IgD-negative memory B cell (primary cell): ENCODE measurements around the gene ASXL1. TPM values are rescaled to one million over a fixed set of nuclear protein-coding genes. Genes with fewer than 3 reads are reported as not detected.
"Not testable (repeated sequence)": the region's sequence is repeated elsewhere in the genome, so short reads cannot be mapped to it uniquely, and the experiment has no call there.

Experiments
- H3K27ac Mint-ChIP-seq, 3 donors: one replicate each; pipeline ENCODE4 v1.8.0; 2020 to 2022; ENCODE audit warnings: mild to moderate bottlenecking in 3 of 3, mixed read lengths in 3 of 3, moderate library complexity in 1 of 3
- H3K27me3 Mint-ChIP-seq: one replicate; pipeline ENCODE4 v1.8.0; 2021; ENCODE audit warnings: mixed read lengths
- H3K36me3 Mint-ChIP-seq: one replicate; pipeline ENCODE4 v1.8.0; 2020; ENCODE audit warnings: mild to moderate bottlenecking, mixed read lengths
- H3K4me1 Mint-ChIP-seq, 3 donors: one replicate each; pipeline ENCODE4 v1.8.0; 2020 to 2022; ENCODE audit warnings: mixed read lengths in 3 of 3, mild to moderate bottlenecking in 1 of 3
- H3K4me3 Mint-ChIP-seq, 4 donors: one replicate each; pipeline ENCODE4 v1.8.0; 2020 to 2022; ENCODE audit warnings: mild to moderate bottlenecking in 4 of 4, mixed read lengths in 4 of 4, moderate library complexity in 3 of 4
- H3K9me3 Mint-ChIP-seq, 3 donors: one replicate each; pipeline ENCODE4 v1.8.0; 2020 to 2021; ENCODE audit warnings: mixed read lengths in 3 of 3, mild to moderate bottlenecking in 1 of 3
- polyA plus RNA-seq: library from polyadenylated mRNA; unstranded; fragments of 300-500 nt; fragmentation: Illumina TruSeq; gene quantifications from one replicate; pipeline ENCODE4 v1.2.3, GENCODE V29; 2021

Gene ASXL1
- polyA plus RNA-seq, 1 donor from 2014 or later: 24.5 TPM

DNA sequence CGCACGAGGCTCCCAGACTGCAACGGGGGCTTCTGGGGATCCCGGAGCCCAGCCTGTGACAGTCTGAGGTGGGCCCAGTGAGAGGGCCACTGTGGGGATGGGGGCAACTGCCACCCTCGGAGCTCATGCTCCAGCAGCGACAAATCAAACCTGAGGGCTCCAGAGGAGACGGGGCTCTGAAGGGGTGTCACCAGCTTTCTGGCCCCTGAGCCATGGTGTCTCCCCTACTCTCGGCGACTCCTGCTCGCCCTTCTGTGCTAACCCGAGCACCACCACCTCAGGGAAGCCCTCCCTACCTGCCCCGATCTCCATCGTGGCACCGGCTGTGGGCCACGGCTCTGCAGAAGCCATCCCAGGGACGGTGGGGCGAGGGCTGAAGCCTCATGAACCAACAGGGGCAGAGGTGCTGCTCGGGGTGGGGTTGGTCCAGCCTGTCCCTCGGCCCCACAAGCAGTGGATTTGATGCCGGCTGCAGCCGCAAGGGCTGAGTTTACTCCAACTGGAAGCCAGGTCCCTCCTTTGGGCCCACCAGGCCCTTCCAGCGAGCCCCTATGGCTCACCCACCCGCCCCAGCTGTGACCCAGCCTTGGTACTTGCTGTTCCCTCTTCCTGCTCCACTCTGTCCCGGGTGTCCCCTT is 102.7 kb downstream of the ASXL1 start:
- H3K9me3 Mint-ChIP-seq: no peaks in the 10 kb centered on the region
- H3K27me3 Mint-ChIP-seq: no peaks in the 10 kb centered on the region
- peak overlapping the region in 1 of 4 donors; percentile 17 for H3K4me3 Mint-ChIP-seq
- no peaks in the 10 kb centered on the region for H3K36me3 Mint-ChIP-seq
- H3K27ac Mint-ChIP-seq: no peak overlapping the region
- peaks cover 4 to 10% (median 8%) of the 10 kb centered on the region in 3 donors for H3K4me1 Mint-ChIP-seq

GRCh38 chr20:32461836-32462600 is 103.9 kb downstream of the ASXL1 start:
- no peaks in the 10 kb centered on the region for H3K9me3 Mint-ChIP-seq
- no peaks in the 10 kb centered on the region for H3K27me3 Mint-ChIP-seq
- H3K4me3 Mint-ChIP-seq: no peak overlapping the region
- no peaks in the 10 kb centered on the region for H3K36me3 Mint-ChIP-seq
- H3K4me1 Mint-ChIP-seq: peaks cover 4 to 10% (median 8%) of the 10 kb centered on the region in 3 donors
- H3K27ac Mint-ChIP-seq: no peak overlapping the region

DNA sequence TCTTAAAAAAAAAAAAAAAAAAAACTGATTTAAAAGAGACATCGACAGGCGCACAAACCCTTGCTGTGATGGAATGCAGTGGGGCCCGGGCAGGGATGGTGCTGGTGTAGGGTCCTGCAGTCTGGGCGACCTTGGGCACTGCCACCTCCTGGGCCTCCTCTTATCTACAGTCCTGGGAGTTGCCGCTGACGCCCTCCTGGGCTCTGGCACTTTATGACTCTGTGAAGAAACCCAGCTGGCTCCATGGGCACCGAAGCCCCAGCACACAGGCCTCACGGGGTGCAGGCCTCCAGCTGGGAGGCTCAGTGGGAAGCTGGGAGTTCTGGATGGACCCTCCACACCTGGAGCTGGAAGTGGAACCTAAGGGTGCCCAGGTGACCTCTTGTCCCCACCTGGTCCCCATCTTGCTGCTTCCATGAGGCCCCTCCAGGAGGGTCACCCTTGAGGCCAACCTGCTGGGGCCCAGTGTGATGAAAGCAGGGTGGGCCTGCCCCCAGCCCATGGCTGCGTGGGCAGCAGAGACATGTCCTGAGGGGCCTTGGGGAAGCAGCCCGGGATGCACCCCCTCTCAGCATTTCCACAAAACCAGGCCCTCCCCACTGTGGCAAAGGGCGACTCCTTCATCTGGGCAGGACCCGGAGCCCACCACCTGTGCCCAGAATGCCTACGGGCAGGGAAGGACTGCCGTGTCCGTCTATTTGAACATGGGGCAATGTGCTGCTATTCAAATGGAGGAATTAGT is 104.9 kb downstream of the ASXL1 start:
- Mint-ChIP-seq H3K27ac (peak overlapping the region in 1 of 3 donors; percentile 19), H3K27me3 (no peaks in the 10 kb centered on the region), H3K4me1 (peaks cover 4 to 11% (median 9%) of the 10 kb centered on the region in 3 donors), H3K4me3 (no peak overlapping the region), H3K36me3 (no peaks in the 10 kb centered on the region), H3K9me3 (no peaks in the 10 kb centered on the region)

DNA sequence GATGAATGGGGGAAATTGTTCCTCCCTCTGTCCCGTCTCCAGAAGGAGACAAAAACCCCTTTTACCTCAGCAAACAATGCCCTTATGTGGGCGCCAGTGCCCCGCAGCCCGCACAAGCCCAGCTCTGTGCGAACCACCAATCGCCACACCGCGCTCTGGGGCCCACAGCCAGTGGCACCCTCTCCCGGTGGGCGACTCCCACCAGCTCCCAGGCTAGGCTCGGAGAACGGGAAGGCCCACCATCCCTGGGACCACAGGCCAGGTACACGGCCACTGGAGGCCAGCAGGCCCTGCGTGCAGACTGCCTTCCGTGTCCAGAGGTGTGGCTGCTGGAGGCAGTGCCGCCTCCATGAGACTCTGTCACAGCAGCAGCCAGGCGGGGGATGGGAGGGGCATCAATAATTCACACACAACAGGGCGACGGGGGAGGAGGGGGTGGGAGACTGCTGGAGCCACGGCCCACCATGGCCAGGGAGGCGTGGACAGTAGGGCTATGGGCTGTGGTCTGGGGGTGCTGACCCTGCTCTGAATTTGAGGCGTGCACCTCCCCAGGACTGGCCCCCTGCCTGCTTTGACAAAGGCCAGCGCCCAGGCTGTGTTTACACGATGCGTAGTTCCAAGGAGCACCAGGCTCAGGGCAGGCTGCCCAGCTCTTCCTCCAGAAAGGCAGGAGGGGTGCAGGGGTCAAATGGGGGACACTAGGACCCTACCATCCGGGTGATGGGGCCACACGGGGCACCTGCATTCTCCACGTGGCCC is 105.7 kb downstream of the ASXL1 start:
- Mint-ChIP-seq H3K9me3 (no peaks in the 10 kb centered on the region), H3K27ac (peak overlapping the region in 1 of 3 donors; percentile 19), H3K4me1 (peaks cover 0 to 10% (median 4%) of the 10 kb centered on the region in 3 donors), H3K36me3 (no peaks in the 10 kb centered on the region), H3K4me3 (no peak overlapping the region), H3K27me3 (no peaks in the 10 kb centered on the region)

GRCh38 chr20:32464401-32465091 is 106.4 kb downstream of the ASXL1 start:
- H3K27me3 Mint-ChIP-seq: no peaks in the 10 kb centered on the region
- H3K9me3 Mint-ChIP-seq: no peaks in the 10 kb centered on the region
- H3K27ac Mint-ChIP-seq: no peak overlapping the region
- H3K4me1 Mint-ChIP-seq: peaks cover 0 to 12% (median 7%) of the 10 kb centered on the region in 3 donors
- no peaks in the 10 kb centered on the region for H3K36me3 Mint-ChIP-seq
- H3K4me3 Mint-ChIP-seq: no peak overlapping the region

- Mint-ChIP-seq H3K4me1 (peaks cover 3 to 14% (median 10%) of the 10 kb centered on the region in 3 donors), H3K4me3 (no peak overlapping the region), H3K36me3 (peaks cover 3% of the 10 kb centered on the region), H3K27me3 (no peaks in the 10 kb centered on the region), H3K27ac (no peak overlapping the region), H3K9me3 (no peaks in the 10 kb centered on the region)
Measured at GRCh38 chr20:32465092-32465900, 107.2 kb downstream of the ASXL1 start.

DNA sequence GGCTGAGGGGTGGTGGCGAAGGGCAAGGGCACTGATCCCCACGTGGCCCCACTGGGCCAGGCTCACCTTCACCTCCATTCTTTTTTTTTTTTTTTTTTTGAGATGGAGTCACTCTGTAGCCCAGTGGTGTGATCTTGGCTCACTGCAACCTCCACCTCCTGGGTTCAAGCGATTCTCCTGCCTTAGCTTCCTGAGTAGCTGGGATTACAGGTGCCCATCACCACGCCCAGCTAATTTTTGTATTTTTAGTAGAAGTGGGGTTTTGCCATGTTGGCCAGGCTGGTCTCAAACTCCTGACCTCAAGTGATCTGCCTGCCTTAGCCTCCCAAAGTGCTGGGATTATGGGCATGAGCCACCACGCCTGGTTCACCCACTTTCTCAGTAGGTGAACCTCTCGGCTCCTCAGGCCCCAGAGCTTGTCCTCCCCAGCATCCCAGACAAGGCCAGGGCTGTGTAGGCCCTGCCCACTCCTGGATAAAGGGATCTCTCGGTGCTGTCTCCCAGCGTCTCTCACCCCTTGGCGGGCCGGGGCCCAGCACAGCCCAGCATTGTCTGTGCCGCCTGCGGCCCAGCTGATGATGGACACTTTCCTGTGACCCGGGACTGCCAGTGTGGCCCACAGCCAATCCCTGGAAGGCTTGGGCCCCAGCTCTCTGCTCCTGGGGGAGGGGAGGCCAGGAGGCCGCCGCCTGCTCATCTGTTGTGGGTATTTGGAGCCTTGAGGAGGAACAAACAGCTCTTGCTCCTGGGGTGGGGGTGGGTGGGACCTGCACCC is 108.0 kb downstream of the ASXL1 start:
- H3K27ac Mint-ChIP-seq, H3K9me3 Mint-ChIP-seq, H3K36me3 Mint-ChIP-seq, H3K27me3 Mint-ChIP-seq, H3K4me3 Mint-ChIP-seq: not testable (repeated sequence)
- peaks cover 4 to 15% (median 12%) of the 10 kb centered on the region in 3 donors for H3K4me1 Mint-ChIP-seq

DNA sequence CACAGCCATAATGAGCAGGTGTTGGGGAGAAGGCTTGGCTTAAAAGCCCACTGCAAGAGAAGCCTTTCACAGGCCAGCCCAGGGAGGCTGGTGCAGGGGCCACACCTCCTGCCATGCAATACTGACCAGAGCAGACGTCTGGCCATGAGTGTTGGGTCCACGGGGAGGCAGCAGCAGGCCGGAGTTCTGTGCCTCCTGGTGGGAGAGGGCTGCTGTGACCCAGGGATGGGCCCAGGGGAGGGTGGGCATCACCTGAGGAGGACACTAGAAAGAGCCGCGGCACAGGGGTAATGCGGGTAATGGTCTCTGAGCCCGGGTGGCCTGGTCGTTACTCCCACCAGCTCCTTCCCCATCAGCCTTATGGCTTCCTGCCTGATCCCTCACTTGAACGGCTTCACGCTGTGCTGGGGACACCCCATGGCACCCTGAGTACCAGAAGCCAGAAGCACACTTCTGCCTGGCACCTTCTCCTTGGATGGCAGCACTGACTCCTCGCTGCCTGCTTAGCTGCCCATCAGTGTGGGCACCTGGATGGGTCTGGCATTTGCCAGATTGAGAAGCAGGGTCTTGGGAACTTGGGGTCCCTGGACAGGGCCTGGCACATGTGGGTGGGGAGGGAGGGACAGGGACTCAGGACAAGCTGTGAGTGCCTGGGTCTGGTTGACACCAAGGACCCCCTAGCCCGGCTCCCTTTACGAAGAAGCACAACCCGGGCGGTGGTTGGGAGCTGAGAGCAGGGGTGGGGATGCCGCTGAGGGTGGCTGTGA is 108.8 kb downstream of the ASXL1 start:
- Mint-ChIP-seq H3K4me3 (peak overlapping the region in 1 of 4 donors; percentile 71), H3K27ac (peak overlapping the region in 1 of 3 donors; percentile 31), H3K9me3 (no peaks in the 10 kb centered on the region), H3K4me1 (peaks cover 4 to 15% (median 14%) of the 10 kb centered on the region in 3 donors), H3K27me3 (no peaks in the 10 kb centered on the region), H3K36me3 (peaks cover 5% of the 10 kb centered on the region)

GRCh38 chr20:32467506-32468312 is 109.6 kb downstream of the ASXL1 start:
- H3K36me3 Mint-ChIP-seq: peaks cover 5% of the 10 kb centered on the region
- peak overlapping the region in 2 of 3 donors; percentile 31 to 35 for H3K27ac Mint-ChIP-seq
- peak overlapping the region in 3 of 4 donors; percentile 21 to 81 (median 43) for H3K4me3 Mint-ChIP-seq
- H3K27me3 Mint-ChIP-seq: no peaks in the 10 kb centered on the region
- peaks cover 4 to 15% (median 14%) of the 10 kb centered on the region in 3 donors for H3K4me1 Mint-ChIP-seq
- H3K9me3 Mint-ChIP-seq: no peaks in the 10 kb centered on the region

- no peaks in the 10 kb centered on the region for H3K27me3 Mint-ChIP-seq
- peaks cover 5% of the 10 kb centered on the region for H3K36me3 Mint-ChIP-seq
- peaks cover 4 to 15% (median 14%) of the 10 kb centered on the region in 3 donors for H3K4me1 Mint-ChIP-seq
- no peaks in the 10 kb centered on the region for H3K9me3 Mint-ChIP-seq
- H3K4me3 Mint-ChIP-seq: peak overlapping the region in 2 of 4 donors; percentile 43 to 77
- H3K27ac Mint-ChIP-seq: peak overlapping the region in 2 of 3 donors; percentile 23 to 35
Measured at GRCh38 chr20:32468313-32468640, 110.1 kb downstream of the ASXL1 start.

- Mint-ChIP-seq H3K27ac (no peak overlapping the region), H3K9me3 (no peaks in the 10 kb centered on the region), H3K4me3 (peak overlapping the region in 3 of 4 donors; percentile 1 to 77 (median 50)), H3K36me3 (peaks cover 5% of the 10 kb centered on the region), H3K4me1 (peaks cover 4 to 17% (median 14%) of the 10 kb centered on the region in 3 donors), H3K27me3 (no peaks in the 10 kb centered on the region)
Measured at GRCh38 chr20:32468860-32469259, 110.7 kb downstream of the ASXL1 start.
